GM12873 (cell line): Measurements from ENCODE around the gene PMM1.

Experiments used
- TF ChIP-seq, protein P1 (sequence below): IDR thresholded peaks from 2 replicates; pipeline ENCODE4 v1.5.1; 2012; ENCODE audit warnings: low read depth, mild to moderate bottlenecking, moderate library complexity, low read length, control low read depth; ENCODE audit not compliant: insufficient read depth; ENCODE audit errors: missing control alignments

Gene PMM1

DNA sequence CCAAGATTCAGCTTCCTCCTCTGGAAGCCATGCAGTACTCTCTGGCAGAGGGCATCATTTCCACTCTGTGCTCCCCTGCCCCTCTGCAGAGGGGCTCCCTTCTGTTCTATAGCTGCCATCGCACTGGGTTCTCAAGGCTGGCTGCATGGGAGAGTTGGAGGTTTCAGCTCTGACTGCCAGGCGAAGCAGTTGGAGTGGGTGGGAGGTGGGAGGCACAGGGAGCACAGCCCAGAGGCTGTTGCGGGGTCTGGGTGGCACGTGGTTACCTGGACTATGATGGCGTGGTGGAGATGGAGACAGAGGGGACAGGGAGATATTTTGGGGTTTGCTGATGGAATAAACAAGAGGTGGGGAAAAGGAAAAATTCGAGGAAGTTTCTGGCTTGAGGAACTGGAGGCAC lies 4.8 kb downstream of the PMM1 start:
- TF ChIP-seq, protein P1, sequence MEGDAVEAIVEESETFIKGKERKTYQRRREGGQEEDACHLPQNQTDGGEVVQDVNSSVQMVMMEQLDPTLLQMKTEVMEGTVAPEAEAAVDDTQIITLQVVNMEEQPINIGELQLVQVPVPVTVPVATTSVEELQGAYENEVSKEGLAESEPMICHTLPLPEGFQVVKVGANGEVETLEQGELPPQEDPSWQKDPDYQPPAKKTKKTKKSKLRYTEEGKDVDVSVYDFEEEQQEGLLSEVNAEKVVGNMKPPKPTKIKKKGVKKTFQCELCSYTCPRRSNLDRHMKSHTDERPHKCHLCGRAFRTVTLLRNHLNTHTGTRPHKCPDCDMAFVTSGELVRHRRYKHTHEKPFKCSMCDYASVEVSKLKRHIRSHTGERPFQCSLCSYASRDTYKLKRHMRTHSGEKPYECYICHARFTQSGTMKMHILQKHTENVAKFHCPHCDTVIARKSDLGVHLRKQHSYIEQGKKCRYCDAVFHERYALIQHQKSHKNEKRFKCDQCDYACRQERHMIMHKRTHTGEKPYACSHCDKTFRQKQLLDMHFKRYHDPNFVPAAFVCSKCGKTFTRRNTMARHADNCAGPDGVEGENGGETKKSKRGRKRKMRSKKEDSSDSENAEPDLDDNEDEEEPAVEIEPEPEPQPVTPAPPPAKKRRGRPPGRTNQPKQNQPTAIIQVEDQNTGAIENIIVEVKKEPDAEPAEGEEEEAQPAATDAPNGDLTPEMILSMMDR, result no peak

DNA sequence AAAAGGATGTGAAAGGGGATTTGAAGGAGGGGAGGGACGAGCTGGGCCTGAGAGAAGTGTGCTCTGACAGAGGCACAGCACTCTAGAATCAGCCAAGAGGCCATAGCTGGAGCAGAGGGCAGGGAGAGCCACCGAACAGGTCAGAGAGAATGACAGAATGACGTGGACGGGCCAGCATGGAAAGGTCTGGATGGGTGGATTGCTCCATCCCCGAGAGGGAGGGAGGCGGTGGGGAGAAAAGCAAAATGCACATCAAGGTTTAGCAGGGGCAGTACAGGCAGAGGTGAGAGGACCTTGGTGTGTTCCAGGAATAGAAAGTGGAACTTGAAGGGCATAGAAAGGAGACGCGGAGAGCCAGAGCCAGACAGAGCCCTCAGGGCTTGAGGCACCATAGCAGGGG lies 6.9 kb downstream of the PMM1 start:
- TF ChIP-seq, protein P1, result no peak

DNA sequence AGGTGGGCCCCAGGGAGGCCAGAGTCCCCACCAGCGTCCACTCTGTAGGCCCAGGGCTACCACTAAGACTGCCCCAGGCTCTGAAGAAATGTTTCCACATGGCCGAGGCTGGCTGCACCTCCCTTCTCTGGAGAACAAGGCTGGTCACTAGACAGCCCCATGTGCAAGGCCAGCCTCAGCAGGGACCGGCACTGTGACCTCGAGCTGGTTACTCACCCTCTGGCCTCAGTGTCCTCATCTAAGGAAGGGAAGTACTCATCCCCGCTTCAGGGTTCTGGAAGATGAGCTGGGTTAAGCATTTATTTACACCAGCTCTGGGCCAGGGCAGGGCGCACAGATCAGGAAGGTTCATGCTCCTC lies 9.7 kb downstream of the PMM1 start:
- TF ChIP-seq, protein P1, result no peak

DNA sequence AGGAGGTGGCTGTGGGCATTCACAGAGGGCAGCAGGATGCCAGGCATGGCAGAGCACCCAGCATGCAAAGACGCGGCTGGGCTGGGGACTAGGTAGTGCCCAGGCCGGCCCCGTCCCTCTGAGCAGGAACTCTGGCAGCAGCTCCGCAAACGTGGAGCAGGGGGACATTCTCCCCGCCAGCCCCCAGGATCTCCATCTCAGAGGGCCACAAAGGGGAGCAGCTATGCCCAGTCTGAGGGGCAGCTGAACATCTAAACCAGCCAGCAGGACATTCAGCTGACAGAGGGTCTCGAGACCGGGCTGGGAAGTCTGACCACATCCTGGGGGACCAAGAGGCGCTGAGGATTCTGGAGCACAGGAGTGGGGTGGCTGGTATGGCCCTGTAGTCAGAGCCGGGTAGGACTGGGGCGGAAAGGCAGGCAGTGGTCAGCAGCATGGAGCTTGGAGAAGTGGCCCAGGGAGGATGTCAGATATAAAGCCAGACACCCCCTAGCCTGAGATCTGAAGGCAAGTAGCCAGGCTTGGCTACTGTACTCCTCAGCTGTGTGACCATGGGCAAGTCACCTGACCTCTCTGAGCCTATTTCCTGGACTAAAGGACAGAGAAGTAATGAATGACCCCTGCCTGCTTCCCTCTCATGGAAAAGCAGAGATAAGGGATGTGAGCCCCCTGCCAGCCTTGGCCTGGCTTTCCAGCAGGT lies 10.2 kb downstream of the PMM1 start:
- TF ChIP-seq, protein P1, result no peak

DNA sequence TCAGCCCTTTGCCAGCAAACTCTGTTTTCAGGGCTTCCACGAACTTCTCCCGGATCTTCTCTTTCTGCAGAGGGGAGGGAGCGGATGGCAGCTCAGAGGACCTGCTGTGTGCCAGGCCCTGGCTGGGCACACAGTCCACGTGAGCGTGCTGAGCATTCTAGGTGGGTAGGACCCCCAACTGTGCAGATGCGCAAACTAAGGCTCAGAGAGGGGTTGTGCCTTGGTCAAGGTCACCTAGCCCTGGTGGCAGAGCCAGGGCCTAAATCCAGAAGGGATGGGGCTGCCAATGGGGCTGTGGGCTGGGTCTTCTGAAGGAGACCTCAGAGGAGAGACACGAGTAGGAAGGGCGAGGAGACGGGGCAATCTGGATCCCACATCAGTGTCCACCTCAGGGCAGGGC lies 10.8 kb downstream of the PMM1 start:
- TF ChIP-seq, protein P1, result no peak

DNA sequence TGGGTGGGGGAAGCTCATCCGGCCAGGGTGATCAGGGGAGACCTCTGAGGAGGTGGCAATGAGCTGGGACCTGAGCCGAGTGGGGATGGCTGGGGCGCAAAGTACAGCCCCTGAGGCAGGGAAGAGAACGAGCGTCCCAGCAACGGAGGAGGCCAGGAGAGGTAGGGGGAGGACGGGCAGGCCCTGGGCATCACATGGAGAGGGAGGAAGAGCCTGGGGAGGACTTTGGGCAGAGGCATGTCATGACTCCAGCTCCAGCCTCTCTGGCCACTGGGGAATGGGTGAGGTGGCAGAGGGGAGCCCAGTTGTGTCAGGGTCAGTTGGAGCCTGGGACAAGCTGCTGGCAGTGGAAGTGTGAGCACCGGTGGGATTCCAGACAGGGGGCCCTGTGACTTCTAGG lies 11.5 kb downstream of the PMM1 start:
- TF ChIP-seq, protein P1, result no peak

DNA sequence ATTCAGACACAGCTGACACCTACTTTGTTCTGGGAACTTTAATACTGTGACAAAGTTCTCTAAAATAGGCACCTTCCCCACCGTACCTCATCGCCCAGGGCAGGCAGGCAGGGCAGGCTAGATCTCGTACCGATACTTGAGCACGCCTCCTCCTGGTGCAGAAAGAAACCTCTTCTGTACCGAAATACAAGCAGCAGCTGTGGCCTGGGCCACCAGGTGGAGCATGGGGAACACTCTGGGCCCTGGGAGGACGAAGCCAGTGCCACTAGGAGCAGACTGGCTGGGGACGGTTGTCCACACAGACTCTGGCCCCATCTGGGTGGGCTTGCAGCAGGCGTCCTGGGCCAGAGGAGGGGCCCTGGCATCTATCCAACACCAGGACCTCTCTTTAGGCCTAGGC lies 12.8 kb downstream of the PMM1 start:
- TF ChIP-seq, protein P1, result peak; percentile 65
